ENCODE results near the gene RHOF.
A peak's percentile ranks its signal among the peaks of the same experiment; 100 is the strongest.

RHOF gene, protein sequence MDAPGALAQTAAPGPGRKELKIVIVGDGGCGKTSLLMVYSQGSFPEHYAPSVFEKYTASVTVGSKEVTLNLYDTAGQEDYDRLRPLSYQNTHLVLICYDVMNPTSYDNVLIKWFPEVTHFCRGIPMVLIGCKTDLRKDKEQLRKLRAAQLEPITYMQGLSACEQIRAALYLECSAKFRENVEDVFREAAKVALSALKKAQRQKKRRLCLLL

DNA sequence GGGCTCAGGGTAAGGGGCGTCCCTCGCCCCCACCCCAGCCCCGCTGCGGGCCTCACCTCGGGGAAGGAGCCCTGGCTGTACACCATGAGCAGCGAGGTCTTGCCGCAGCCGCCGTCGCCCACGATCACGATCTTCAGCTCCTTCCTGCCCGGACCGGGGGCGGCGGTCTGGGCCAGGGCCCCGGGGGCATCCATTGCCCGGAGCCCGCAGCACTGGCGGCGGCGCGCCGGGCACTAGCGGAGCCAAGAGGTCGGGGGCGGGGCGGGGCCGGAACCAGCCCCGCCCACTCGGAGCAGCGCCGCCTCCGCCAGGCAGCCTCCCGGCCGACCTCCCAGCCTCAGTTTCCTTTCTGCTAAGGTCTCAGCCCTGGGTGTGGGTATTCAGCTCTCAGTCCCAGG, at the start of gene RHOF:
RHOF (minus strand) TSS at position 249 of the 398 bp plus-strand sequence; CDS start at position 194, 55 bp downstream.
- no peak for DNase-seq (ENCODE audit: low spot score)
- TF ChIP-seq, protein P1, sequence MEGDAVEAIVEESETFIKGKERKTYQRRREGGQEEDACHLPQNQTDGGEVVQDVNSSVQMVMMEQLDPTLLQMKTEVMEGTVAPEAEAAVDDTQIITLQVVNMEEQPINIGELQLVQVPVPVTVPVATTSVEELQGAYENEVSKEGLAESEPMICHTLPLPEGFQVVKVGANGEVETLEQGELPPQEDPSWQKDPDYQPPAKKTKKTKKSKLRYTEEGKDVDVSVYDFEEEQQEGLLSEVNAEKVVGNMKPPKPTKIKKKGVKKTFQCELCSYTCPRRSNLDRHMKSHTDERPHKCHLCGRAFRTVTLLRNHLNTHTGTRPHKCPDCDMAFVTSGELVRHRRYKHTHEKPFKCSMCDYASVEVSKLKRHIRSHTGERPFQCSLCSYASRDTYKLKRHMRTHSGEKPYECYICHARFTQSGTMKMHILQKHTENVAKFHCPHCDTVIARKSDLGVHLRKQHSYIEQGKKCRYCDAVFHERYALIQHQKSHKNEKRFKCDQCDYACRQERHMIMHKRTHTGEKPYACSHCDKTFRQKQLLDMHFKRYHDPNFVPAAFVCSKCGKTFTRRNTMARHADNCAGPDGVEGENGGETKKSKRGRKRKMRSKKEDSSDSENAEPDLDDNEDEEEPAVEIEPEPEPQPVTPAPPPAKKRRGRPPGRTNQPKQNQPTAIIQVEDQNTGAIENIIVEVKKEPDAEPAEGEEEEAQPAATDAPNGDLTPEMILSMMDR (IDR thresholded peaks at IDR 0.05) = no peak
- Histone ChIP-seq H3K27ac (peak within 1 kb of the TSS; percentile 78 to 100), H3K4me3 (peak within 1 kb of the TSS; percentile 69)

GRCh38 chr12:121839993-121840761, 46.7 kb upstream of the RHOF start:
- Histone ChIP-seq H3K4me3 (peak overlapping the region; percentile 84), H3K27ac (peak overlapping the region in 1 of 2 donors; percentile 81)
- peak; percentile 77 for DNase-seq (ENCODE audit: low spot score)
- TF ChIP-seq, protein P1 (IDR thresholded peaks at IDR 0.05) = no peak

DNA sequence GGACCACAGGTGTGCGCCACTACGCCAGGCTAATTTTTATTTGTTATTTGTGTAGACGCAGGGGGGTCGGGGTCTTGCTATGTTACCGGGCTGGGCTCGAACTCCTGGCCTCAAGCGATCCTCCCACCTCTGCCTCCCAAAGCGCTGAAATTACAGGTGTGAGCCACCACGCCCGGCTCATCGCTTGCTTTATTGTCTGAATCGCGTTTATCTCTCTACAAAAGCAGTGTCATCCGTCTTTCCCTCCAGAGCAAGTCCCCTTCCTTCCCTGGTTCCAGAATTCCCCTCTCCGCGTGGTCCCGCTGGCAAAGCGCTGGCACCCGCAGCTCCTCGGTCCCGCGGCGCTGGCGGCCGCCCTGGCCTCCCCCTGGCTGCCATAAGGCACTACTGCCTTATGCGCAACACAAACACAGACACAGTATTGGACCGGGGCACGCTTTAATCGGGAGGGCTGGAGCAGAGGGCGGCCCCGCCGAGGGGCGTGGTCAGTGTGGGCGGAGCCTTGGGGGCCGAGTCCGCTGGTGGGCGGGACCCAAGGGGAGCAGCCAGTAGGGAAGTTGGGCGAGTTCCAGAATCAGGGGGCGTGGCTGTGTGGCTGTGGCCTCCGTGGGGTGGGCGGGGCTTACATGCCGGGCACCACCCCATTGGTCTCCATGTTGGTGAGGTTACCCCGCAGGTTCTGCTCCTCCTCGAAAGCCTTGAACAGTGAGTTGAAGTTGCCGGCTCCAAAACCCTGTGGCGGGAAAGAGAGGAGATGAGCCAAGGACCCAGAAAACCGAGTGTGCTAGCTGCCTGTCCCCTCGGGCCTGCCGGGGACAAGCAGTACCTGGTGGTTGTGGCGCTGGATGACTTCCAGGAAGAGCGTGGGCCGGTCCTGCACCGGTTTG, 45.9 kb upstream of the RHOF start:
- peak; percentile 98 for DNase-seq (ENCODE audit: low spot score)
- peak overlapping the region in 1 of 2 donors; percentile 81 for H3K27ac ChIP-seq
- TF ChIP-seq, protein P1 (IDR thresholded peaks at IDR 0.05) = no peak
- H3K4me3 ChIP-seq = peak overlapping the region; percentile 84

DNA sequence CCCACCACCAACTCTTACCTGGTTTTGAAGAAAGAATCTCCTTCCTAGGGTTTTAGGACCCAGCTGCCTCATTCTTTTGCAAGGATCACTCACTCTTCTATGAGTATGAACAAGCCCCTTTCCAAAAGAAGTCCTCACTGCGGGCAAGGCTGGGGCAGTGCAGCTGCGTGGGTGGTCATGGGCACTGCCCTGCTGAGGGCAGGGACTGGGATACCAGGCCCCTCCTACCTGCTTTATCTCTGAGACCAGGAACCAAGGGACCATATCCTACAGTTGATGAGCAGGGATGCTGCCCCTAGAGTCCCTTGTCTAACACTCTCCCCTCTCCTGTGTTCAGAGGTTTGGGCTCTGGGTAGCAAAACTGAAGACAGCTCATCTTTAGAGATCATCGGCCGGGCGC, 44.6 kb upstream of the RHOF start:
- no peak overlapping the region for H3K27ac ChIP-seq
- DNase-seq (ENCODE audit: low spot score) = no peak
- H3K4me3 ChIP-seq = no peak overlapping the region
- TF ChIP-seq, protein P1 (IDR thresholded peaks at IDR 0.05) = no peak

GRCh38 chr12:121837680-121838079, 44.2 kb upstream of the RHOF start:
- no peak overlapping the region for H3K4me3 ChIP-seq
- H3K27ac ChIP-seq = no peak overlapping the region

DNA sequence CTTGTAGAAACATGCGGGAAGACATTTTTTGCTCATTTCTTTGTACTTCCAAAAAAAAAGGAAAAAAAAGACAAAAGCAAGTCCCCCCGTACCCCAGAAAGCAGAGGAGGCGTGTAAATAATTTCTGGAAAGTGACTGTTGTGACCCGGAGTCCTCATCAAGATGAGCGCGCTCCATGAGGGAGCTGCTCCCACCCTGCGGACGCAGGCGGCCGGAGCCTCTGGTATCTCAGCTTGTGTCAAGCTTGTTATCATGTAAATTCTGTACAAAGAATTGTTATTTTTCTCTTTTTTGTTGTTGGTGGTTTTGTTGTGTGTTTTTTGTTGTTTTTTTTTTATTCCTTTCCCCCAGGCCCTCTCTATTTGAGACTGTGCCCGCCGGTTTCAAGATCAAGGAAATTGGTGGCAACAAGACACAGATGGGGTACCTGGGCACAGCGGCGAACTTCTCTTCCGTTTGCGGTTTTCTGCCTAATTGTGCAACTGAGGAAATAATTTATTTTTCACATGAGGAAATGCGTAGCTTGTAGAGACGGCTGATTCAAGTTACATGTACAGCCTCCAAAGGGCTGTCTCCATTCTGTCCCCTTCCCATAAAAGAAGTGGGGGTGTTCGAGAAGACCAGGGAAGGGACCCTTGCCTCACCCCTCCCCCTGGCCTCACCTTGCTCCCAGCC, 38.2 kb upstream of the RHOF start:
- Histone ChIP-seq H3K27ac (no peak overlapping the region), H3K4me3 (no peak overlapping the region)
- TF ChIP-seq, protein P1 (IDR thresholded peaks at IDR 0.05) = no peak
- no peak for DNase-seq (ENCODE audit: low spot score)

More at GRCh38 chr12:121837680-121838079, 44.2 kb upstream of the RHOF start:
- no peak for DNase-seq (ENCODE audit: low spot score)
- TF ChIP-seq, protein P1 (IDR thresholded peaks at IDR 0.05) = no peak

All from coronary artery (tissue), 2 donors.